ENCODE measurements around the gene GPR146. TPM values are rescaled to one million over a fixed set of nuclear protein-coding genes. Genes with fewer than 3 reads are reported as not detected.

GPR146 gene
- total RNA-seq, 1 donor, result not detected

DNA sequence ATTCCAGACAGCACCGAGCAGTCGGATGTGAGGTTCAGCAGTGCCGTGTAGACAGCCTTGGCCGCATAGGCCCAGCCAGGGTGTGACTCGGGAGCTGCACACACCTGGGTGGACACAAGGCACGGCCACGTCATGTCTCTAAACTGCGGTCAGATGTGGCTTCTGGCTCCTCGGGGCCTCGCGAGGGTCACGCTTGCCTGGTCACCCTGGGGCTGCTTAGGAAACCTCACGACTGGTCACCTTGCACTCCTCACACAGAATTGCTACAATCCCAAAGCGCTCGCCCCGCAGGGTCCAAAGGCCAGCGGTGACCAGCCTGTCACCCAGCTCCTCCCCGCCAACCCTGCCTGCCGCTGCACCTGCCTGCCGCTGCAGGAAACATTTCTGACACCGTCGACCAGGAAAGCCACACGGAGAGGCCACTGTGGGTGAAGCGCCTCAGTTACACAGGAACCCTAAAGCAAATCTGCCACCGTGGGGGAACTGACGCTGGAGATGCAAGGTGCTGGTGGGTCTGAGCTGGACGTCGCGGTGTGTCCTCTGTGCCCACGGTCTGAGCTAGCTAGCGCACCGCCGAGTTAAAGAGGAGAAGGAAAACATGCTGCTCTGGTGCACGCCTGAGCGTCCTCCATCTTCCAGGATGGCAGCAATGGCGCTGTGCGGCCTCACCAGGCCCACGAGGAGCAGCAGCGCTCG, 48.6 kb downstream of the GPR146 start:
- no peak for DNase-seq (ENCODE audit: low read depth)
- TF ChIP-seq CTCF (IDR thresholded peaks at IDR 0.05; ENCODE audit: insufficient read depth, low read depth, low read length), result no peak
- no peak overlapping the region for H3K4me3 ChIP-seq (ENCODE audit: low read depth, low read length)

DNA sequence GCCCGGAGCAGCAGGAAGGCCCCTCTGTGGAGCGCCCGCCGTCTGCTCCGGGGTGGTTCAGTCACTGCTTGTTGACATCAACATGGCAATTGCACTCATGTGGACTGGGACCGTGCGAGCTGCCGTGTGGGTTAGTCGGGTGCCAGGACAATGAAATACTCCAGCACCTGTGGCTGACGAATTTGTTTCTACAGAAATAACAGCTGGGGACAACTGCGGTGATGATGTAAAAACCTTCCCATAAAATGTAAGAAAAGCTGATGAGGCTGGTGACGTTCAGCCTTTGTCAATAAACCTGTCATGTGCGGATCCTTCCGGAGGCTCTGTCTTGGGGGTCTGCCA, 49.1 kb downstream of the GPR146 start:
- DNase-seq (ENCODE audit: low read depth), result no peak
- TF ChIP-seq CTCF (IDR thresholded peaks at IDR 0.05; ENCODE audit: insufficient read depth, low read depth, low read length), result no peak
- H3K4me3 ChIP-seq (ENCODE audit: low read depth, low read length), result no peak overlapping the region

GRCh38 chr7:1093916-1094508, 49.7 kb downstream of the GPR146 start:
- no peak for DNase-seq (ENCODE audit: low read depth)
- H3K4me3 ChIP-seq (ENCODE audit: low read depth, low read length), result no peak overlapping the region
- no peak for TF ChIP-seq CTCF (IDR thresholded peaks at IDR 0.05; ENCODE audit: insufficient read depth, low read depth, low read length)

GRCh38 chr7:1094870-1095269, 50.5 kb downstream of the GPR146 start:
- DNase-seq (ENCODE audit: low read depth), result no peak
- TF ChIP-seq CTCF (IDR thresholded peaks at IDR 0.05; ENCODE audit: insufficient read depth, low read depth, low read length), result no peak
- H3K4me3 ChIP-seq (ENCODE audit: low read depth, low read length), result no peak overlapping the region

DNA sequence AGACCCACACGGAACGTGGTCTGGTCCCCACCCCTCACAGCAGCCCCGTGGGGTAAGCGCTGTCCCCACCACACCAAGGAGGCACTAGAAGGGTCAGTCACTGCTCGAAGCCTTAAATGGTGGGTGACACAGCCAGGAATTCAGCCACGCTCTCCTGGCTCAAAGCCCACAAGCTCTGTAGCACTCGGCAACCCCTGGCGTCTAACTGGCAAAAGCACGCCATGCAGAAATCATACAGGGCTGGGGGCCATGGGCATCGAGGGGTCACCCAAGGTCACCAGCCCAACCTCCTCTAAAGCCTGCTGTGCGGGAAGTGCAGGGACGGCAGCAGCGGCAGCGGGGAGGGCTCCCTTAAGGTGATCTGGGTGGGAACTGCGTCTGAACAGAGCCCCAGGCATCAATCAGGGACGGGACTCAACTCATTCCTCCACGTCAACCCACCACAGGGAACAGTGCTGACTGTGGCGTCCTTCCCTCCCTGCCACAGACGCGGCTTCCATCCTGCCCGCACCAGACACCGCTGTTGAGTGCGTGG, 51.3 kb downstream of the GPR146 start:
- TF ChIP-seq CTCF (IDR thresholded peaks at IDR 0.05; ENCODE audit: insufficient read depth, low read depth, low read length), result no peak
- no peak overlapping the region for H3K4me3 ChIP-seq (ENCODE audit: low read depth, low read length)
- no peak for DNase-seq (ENCODE audit: low read depth)

GRCh38 chr7:1096156-1097119, 52.1 kb downstream of the GPR146 start:
- peak; percentile 42 for DNase-seq (ENCODE audit: low read depth)
- no peak for TF ChIP-seq CTCF (IDR thresholded peaks at IDR 0.05; ENCODE audit: insufficient read depth, low read depth, low read length)
- no peak overlapping the region for H3K4me3 ChIP-seq (ENCODE audit: low read depth, low read length)

Measured in fibroblast of villous mesenchyme (primary cell).